GM19468 (cell line): ENCODE measurements around the gene TLK1.
A peak's percentile ranks its signal among the peaks of the same experiment; 100 is the strongest.
"Not testable (repeated sequence)": the region's sequence is repeated elsewhere in the genome, so short reads cannot be mapped to it uniquely, and the experiment has no call there.

Source experiments
- ATAC-seq: cut with Tn5 transposase; IDR thresholded peaks from one replicate; pipeline ENCODE4 v1.9.1; 2021; ENCODE audit warnings: mild to moderate bottlenecking, moderate library complexity, moderate number of reproducible peaks; ENCODE audit not compliant: unreplicated experiment; ENCODE audit errors: extremely low read depth

The TLK1 gene

GRCh38 chr2:171146633-171147032 is 14.1 kb downstream of the TLK1 start:
- no peak for ATAC-seq

- no peak for ATAC-seq
Measured at GRCh38 chr2:171146071-171146470, 14.6 kb downstream of the TLK1 start.

- no peak for ATAC-seq
Measured at GRCh38 chr2:171143670-171144062, 17.0 kb downstream of the TLK1 start.

- ATAC-seq: no peak
Measured at GRCh38 chr2:171142398-171142797, 18.3 kb downstream of the TLK1 start.

GRCh38 chr2:171141320-171141719 is 19.4 kb downstream of the TLK1 start:
- ATAC-seq: no peak

GRCh38 chr2:171139860-171140259 is 20.8 kb downstream of the TLK1 start:
- no peak for ATAC-seq

GRCh38 chr2:171136024-171136423 is 24.7 kb downstream of the TLK1 start:
- peak; percentile 62 for ATAC-seq

- no peak for ATAC-seq
Measured at GRCh38 chr2:171134624-171135230, 26.0 kb downstream of the TLK1 start.

GRCh38 chr2:171132086-171132485 is 28.6 kb downstream of the TLK1 start:
- no peak for ATAC-seq

GRCh38 chr2:171128461-171128860 is 32.2 kb downstream of the TLK1 start:
- no peak for ATAC-seq

GRCh38 chr2:171124541-171124940 is 36.2 kb downstream of the TLK1 start:
- no peak for ATAC-seq

- ATAC-seq: no peak
Measured at GRCh38 chr2:171109571-171109970, 51.1 kb downstream of the TLK1 start.

- no peak for ATAC-seq
Measured at GRCh38 chr2:171109020-171109419, 51.7 kb downstream of the TLK1 start.

GRCh38 chr2:171107803-171108202 is 52.9 kb downstream of the TLK1 start:
- ATAC-seq: no peak

GRCh38 chr2:171104379-171104778 is 56.3 kb downstream of the TLK1 start:
- ATAC-seq: no peak

- ATAC-seq: no peak
Measured at GRCh38 chr2:171102802-171103201, 57.9 kb downstream of the TLK1 start.

GRCh38 chr2:171100370-171100769 is 60.3 kb downstream of the TLK1 start:
- ATAC-seq: no peak

GRCh38 chr2:171098607-171099006 is 62.1 kb downstream of the TLK1 start:
- ATAC-seq: no peak

- no peak for ATAC-seq
Measured at GRCh38 chr2:171095014-171095582, 65.6 kb downstream of the TLK1 start.

- ATAC-seq: not testable (repeated sequence)
Measured at GRCh38 chr2:171091517-171091916, 69.2 kb downstream of the TLK1 start.

- no peak for ATAC-seq
Measured at GRCh38 chr2:171089489-171089888, 71.2 kb downstream of the TLK1 start.
